HG02588 (cell line): ENCODE measurements around the gene PLK1.
"Not testable (repeated sequence)": the region's sequence is repeated elsewhere in the genome, so short reads cannot be mapped to it uniquely, and the experiment has no call there.

Experiments used
- ATAC-seq: cut with Tn5 transposase; IDR thresholded peaks from one replicate; pipeline ENCODE4 v1.9.1; 2021; ENCODE audit warnings: mild to moderate bottlenecking, moderate library complexity; ENCODE audit not compliant: unreplicated experiment

PLK1 gene

GRCh38 chr16:23706439-23706838 lies 27.8 kb downstream of the PLK1 start:
- ATAC-seq: no peak

GRCh38 chr16:23709536-23709935 lies 30.8 kb downstream of the PLK1 start:
- ATAC-seq: no peak

- no peak for ATAC-seq
Measured at GRCh38 chr16:23710008-23710407, 31.3 kb downstream of the PLK1 start.

- no peak for ATAC-seq
Measured at GRCh38 chr16:23710504-23710903, 31.8 kb downstream of the PLK1 start.

- ATAC-seq: no peak
Measured at GRCh38 chr16:23711785-23712184, 33.1 kb downstream of the PLK1 start.

- no peak for ATAC-seq
Measured at GRCh38 chr16:23712976-23713375, 34.3 kb downstream of the PLK1 start, which contains the start of gene ERN2. Gene ERN2, minus strand, starts transcription at chr16:23713222. Its CDS starts 35 bp downstream, at chr16:23713187.

GRCh38 chr16:23716484-23716883 lies 37.8 kb downstream of the PLK1 start:
- ATAC-seq: no peak

GRCh38 chr16:23722613-23723240 lies 44.0 kb downstream of the PLK1 start:
- not testable (repeated sequence) for ATAC-seq

GRCh38 chr16:23724096-23724784 lies 45.6 kb downstream of the PLK1 start:
- no peak for ATAC-seq

- ATAC-seq: no peak
Measured at GRCh38 chr16:23724785-23725131, 46.1 kb downstream of the PLK1 start.

- no peak for ATAC-seq
Measured at GRCh38 chr16:23726710-23727109, 48.0 kb downstream of the PLK1 start.

- no peak for ATAC-seq
Measured at GRCh38 chr16:23728112-23728477, 49.4 kb downstream of the PLK1 start.

- ATAC-seq: no peak
Measured at GRCh38 chr16:23729503-23730424, 51.1 kb downstream of the PLK1 start.

- ATAC-seq: no peak
Measured at GRCh38 chr16:23734176-23734893, 55.6 kb downstream of the PLK1 start.

GRCh38 chr16:23737423-23738028 lies 58.8 kb downstream of the PLK1 start:
- ATAC-seq: not testable (repeated sequence)

GRCh38 chr16:23739516-23739915 lies 60.8 kb downstream of the PLK1 start:
- no peak for ATAC-seq
